Muscle layer of duodenum (tissue), 2 donors: ENCODE measurements around the gene ERBB4.

Source experiments
- H3K27ac ChIP-seq: one replicate; pipeline ENCODE4 v1.7.0; 2013; ENCODE audit warnings: mild to moderate bottlenecking, low read length
- H3K27me3 ChIP-seq: one replicate; pipeline ENCODE4 v1.7.0; 2013; ENCODE audit warnings: low read depth, mild to moderate bottlenecking, control low read depth, low read length
- H3K36me3 ChIP-seq, 2 donors: one replicate each; pipeline ENCODE4 v1.7.0; 2013; ENCODE audit warnings: low read length in 2 of 2, control low read depth in 1 of 2, mild to moderate bottlenecking in 1 of 2; ENCODE audit not compliant: insufficient read depth in 2 of 2, control insufficient read depth in 1 of 2
- H3K4me1 ChIP-seq, 2 donors: one replicate each; pipeline ENCODE4 v1.7.0; 2013; ENCODE audit warnings: low read length in 2 of 2, mild to moderate bottlenecking in 2 of 2, control low read depth in 1 of 2, moderate library complexity in 1 of 2; ENCODE audit not compliant: insufficient read depth in 2 of 2, control insufficient read depth in 1 of 2
- H3K4me3 ChIP-seq, 2 donors: one replicate each; pipeline ENCODE4 v1.7.0; 2013; ENCODE audit warnings: low read length in 2 of 2, low read depth in 1 of 2, mild to moderate bottlenecking in 1 of 2
- H3K9me3 ChIP-seq, 2 donors: one replicate each; pipeline ENCODE4 v1.7.0; 2013; ENCODE audit warnings: low read length in 2 of 2, control low read depth in 1 of 2, mild to moderate bottlenecking in 1 of 2; ENCODE audit not compliant: control insufficient read depth in 1 of 2
- donor health status: healthy.

Gene ERBB4

DNA sequence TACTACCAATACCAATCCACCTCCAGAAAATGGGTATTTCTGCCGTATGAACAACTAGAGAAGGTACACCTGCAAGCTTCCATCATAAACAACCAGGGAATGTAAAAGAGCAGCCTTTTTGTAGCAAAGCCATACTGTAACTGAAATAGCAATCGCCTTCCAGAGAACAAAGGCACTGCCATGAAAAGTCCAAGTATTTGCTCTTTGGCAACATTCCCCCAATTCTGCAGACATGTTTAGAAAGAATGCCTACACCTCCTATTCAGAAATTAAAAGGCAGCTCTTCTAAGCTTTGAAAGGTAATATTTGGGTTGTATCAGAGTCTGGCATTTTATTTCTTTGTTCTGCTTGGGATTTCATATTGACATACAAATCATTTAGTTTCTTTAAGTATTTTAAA is 487.7 kb downstream of the ERBB4 start:
- Histone ChIP-seq H3K9me3 (peaks cover 0 to 24% of the 10 kb centered on the region in 2 donors), H3K4me1 (no peaks in the 10 kb centered on the region), H3K4me3 (no peak overlapping the region)

DNA sequence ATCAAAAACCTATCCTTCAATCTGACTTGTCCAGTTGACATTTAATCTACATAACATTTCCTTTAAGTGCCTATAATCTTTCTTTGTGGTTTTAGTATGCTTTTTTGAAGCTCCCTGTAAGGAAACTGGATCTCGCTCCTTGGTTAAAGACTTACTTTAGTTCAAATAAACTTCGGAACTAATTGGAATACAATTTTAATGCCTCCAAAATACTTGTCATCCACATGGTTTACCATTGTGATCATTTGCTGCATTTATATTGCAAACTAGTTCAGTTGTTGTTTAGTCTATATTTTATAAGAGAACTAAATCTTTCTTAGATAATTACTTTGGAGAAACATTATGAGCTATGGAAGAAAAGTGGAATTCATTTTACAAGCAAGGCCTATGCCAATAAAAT is 496.0 kb downstream of the ERBB4 start:
- Histone ChIP-seq H3K36me3 (no peaks in the 10 kb centered on the region), H3K27ac (no peak overlapping the region), H3K4me1 (no peaks in the 10 kb centered on the region), H3K9me3 (no peaks in the 10 kb centered on the region), H3K4me3 (no peak overlapping the region), H3K27me3 (no peaks in the 10 kb centered on the region)

More for the DNA sequence above, 487.7 kb downstream of the ERBB4 start:
- Histone ChIP-seq H3K36me3 (no peaks in the 10 kb centered on the region), H3K27ac (no peak overlapping the region), H3K27me3 (no peaks in the 10 kb centered on the region)

DNA sequence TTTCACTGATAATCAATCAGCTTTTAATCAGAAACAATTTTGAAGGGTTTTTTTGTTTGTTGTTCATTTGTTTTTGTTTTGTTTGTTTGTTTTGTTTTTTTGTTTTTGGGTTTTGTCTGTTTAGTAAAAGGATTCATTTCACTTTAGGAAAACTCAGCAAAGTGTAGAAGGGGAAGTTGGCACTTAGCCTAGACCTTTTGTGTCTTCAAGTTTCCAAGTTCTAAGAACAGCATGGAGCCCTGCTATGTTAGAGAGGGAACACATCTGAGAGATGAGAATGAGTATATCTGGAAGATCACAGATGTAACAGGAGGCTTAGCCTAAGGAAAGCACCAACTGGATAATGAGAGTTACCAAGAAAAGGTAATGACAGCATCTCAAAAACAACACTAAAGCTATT is 501.5 kb downstream of the ERBB4 start:
- Histone ChIP-seq H3K4me1 (no peaks in the 10 kb centered on the region), H3K27me3 (no peaks in the 10 kb centered on the region), H3K9me3 (no peaks in the 10 kb centered on the region), H3K4me3 (no peak overlapping the region), H3K36me3 (no peaks in the 10 kb centered on the region), H3K27ac (no peak overlapping the region)

DNA sequence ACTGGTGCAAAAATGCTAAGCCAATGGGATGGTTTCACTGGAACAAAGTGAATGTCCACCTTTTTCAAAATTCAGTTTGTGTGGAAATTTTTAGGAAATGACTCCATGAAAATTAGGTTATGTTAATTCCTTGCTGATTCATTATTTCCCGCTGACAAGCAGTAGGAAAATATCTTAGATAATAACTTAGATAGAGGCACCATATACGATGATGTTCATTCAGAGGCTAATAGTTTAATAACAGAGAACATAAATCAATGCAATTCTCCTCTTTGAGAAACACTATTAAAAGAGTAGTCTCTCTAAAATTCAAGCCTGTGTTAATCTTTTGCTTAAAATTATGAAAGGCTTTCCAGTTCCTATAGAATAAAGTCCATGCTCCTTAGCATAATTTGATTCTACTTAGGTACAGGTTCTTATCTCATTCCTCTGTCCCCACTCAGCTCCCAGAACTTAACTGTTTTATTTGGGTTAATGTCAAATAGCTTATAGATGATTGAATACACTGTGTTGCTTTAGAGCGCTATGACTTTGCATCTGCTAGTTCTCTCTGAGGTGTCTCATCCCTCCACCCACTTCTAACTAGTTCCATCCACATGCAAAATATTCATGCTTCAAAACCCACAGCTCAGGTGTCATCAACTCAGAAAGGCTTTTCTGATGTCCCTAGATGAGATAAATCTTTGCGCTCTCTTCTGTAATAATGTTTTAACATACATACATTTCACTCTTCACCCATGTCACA is 503.6 kb downstream of the ERBB4 start:
- H3K4me3 ChIP-seq: no peak overlapping the region
- H3K9me3 ChIP-seq: no peaks in the 10 kb centered on the region
- no peaks in the 10 kb centered on the region for H3K4me1 ChIP-seq
- no peak overlapping the region for H3K27ac ChIP-seq
- H3K36me3 ChIP-seq: no peaks in the 10 kb centered on the region
- H3K27me3 ChIP-seq: no peaks in the 10 kb centered on the region

DNA sequence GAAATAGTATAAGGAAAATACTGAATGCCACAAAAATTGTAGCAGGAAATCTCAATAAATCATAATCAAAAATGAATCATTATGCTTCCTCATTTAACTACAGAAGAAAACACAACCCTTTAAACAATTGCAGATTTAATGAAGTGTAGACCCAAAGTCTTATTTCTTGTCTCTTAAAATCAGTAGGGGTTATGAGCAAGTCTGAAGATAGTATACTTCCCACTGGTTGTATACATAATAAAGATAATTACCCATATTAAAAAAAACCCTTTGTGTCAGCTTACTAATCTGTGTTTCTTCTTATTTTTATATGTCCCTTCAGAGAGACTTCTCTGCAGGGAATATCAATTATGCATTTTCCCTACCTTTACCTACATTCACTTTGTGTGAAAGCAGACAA is 504.7 kb downstream of the ERBB4 start:
- H3K4me1 ChIP-seq: no peaks in the 10 kb centered on the region
- no peaks in the 10 kb centered on the region for H3K27me3 ChIP-seq
- H3K4me3 ChIP-seq: no peak overlapping the region
- no peaks in the 10 kb centered on the region for H3K9me3 ChIP-seq
- H3K27ac ChIP-seq: no peak overlapping the region
- no peaks in the 10 kb centered on the region for H3K36me3 ChIP-seq

DNA sequence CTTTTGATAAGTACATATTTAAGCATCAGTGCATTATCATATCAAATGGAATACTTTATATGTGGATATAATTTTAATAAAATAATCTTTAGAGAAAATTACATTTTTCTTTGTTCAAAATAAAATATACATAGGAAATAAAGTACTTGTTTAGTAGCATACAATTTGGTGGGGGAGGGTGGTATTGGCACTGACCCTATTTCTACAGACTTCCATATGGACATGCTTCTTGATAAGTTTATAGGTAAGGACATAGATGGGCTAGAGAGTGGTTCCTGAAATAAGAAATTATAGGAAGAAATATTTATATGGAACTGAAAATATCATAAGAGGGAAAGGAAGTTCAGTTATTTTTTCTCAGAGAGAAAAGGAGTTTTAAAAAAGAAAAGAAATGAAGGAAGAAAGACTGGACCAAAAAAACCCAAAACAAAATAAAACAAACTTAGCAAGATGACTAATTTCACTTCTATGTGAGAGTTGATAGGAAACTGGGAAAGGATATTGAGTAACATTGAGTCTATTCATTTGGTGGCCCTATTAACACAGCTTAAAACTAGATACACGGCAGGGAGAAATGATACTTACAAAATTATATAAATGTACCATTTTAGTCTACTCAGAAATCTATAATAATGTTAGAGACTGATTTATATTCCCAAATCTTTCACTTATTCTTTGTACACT is 505.9 kb downstream of the ERBB4 start:
- H3K27ac ChIP-seq: no peak overlapping the region
- no peaks in the 10 kb centered on the region for H3K36me3 ChIP-seq
- H3K4me3 ChIP-seq: no peak overlapping the region
- no peaks in the 10 kb centered on the region for H3K9me3 ChIP-seq
- no peaks in the 10 kb centered on the region for H3K4me1 ChIP-seq
- no peaks in the 10 kb centered on the region for H3K27me3 ChIP-seq

DNA sequence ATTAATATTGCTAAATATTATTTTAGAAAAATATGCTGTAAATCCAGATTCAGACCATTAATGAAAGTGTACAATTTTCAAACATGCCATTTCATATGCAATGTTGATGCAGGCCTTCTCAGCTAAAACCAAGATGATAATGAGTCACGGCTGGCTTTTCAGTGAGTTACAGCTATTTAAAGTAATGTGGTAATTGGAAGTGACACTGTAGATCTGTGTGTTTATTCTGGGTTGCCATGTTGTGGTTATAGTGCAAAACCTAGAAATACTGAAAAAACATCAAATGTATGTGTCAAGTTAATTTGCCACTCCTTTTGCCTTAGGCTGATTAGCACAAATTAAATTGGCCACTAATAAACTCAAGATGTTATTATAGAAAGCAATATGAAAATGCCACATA is 506.6 kb downstream of the ERBB4 start:
- no peaks in the 10 kb centered on the region for H3K36me3 ChIP-seq
- no peak overlapping the region for H3K27ac ChIP-seq
- no peaks in the 10 kb centered on the region for H3K27me3 ChIP-seq
- no peaks in the 10 kb centered on the region for H3K9me3 ChIP-seq
- no peaks in the 10 kb centered on the region for H3K4me1 ChIP-seq
- no peak overlapping the region for H3K4me3 ChIP-seq

DNA sequence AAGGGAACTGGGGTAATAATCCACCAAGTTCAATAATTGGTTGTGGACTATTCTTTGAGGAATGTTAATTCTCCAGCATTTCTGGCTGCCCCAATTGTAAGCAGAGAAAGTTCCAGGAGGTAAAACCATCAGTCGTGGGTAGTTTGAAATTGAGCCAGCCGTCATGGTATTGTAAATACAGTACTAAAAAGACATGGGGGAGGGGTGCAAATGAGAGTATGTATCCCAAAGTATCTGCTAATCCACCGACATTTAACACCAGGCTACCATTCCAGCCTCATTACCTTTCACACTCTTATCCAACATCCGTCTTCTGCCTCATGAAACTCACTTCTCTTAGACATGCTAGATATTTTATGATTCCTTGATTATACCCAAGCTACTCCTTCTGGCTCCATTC is 507.9 kb downstream of the ERBB4 start:
- Histone ChIP-seq H3K4me3 (no peak overlapping the region), H3K4me1 (no peaks in the 10 kb centered on the region), H3K36me3 (no peaks in the 10 kb centered on the region), H3K27ac (no peak overlapping the region), H3K27me3 (no peaks in the 10 kb centered on the region), H3K9me3 (no peaks in the 10 kb centered on the region)

DNA sequence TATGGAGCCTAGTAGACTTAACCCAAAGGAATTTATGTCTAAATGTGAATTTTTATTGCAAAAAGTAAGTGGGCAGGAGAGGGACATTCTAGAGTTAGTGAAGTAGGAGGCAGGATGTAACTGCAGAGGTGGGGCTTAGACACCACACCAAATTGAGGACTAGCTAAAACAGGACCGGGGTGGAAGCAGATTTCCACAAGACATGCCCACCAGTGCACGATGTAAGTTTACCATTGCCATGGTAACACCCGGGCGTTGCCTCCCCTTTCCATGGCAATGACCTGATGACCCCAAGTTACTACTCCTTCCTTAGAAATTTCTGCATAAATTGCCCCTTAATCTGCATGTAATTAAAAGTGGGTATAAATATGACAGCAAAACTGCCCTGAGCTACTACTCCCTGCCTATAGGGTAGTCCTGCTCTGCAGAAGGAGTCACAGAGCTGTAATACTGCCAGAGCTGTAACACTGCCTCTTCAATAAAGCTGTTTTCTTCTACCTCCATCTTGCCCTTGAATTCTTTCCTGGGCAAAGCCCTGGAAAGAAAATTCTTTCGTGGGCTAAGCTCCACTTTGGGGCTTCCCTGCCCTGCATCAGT is 509.7 kb downstream of the ERBB4 start:
- no peaks in the 10 kb centered on the region for H3K4me1 ChIP-seq
- H3K27me3 ChIP-seq: no peaks in the 10 kb centered on the region
- H3K9me3 ChIP-seq: no peaks in the 10 kb centered on the region
- no peak overlapping the region for H3K4me3 ChIP-seq
- no peak overlapping the region for H3K27ac ChIP-seq
- no peaks in the 10 kb centered on the region for H3K36me3 ChIP-seq

DNA sequence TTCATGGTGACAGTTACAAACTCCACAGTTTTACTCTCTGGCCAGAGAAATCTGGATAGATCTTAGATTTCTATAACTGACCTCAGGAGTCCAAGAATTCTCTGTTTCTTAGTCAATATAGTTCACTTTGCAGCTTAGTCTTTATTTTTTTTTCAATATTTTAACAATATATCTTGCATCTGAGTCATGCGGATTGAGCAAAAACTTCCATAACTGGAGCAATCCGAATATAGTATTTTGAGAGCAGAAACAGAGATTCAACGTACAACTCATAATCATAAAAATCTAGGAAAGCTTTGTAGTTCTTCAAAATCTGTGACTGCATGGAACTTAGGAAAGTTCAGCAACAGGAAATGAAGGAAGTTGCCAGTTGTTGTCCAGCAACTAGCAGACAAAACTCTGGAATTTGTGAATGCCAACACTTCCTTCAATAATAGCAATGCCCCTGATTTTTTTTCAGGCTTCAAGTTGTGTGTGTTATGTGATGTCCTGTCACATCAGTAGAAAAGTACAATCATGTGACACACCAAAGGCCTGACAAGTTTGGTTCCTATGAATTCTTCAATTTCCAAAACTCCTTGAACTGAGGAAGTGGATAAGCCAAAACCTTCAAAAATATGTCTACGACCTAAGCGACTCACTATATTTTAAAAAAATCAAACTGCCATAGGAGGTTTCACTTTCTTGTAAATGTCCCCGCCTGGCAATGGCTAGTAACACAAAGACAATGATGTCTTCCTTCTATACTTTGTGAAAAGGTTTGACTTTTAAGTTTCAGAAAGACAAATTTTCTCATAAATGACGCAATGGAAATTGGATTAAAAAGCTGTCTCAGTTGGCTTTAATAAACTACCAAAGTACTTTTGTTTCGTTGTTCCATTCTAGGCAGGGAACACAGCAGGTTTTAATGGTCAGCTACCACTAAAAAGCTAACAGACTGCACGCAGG is 510.6 kb downstream of the ERBB4 start:
- Histone ChIP-seq H3K36me3 (no peaks in the 10 kb centered on the region), H3K4me3 (no peak overlapping the region), H3K4me1 (no peaks in the 10 kb centered on the region), H3K27me3 (no peaks in the 10 kb centered on the region), H3K27ac (no peak overlapping the region), H3K9me3 (no peaks in the 10 kb centered on the region)

DNA sequence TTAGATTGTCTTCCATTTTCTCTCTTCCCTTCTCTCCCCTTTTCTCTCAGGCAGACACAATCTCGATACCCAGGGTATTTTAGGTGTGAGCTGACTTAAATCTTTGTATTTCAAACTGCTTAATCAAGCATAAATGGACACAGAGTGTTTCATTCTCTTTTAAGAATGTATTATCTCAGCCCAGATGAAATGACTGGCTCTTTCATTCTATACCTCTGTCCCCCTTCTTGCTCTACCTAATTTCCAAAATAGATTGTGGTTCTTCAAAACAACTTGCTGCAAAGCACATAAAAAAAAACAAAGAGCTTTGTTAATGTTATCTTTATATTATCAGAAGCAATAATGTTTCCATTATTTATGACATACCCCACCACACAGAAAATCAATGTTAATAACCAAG is 514.6 kb downstream of the ERBB4 start:
- H3K36me3 ChIP-seq: no peaks in the 10 kb centered on the region
- H3K27me3 ChIP-seq: no peaks in the 10 kb centered on the region
- H3K4me1 ChIP-seq: no peaks in the 10 kb centered on the region
- no peaks in the 10 kb centered on the region for H3K9me3 ChIP-seq
- no peak overlapping the region for H3K4me3 ChIP-seq
- H3K27ac ChIP-seq: no peak overlapping the region
